ENCODE measurements around the gene WWOX. TPM values are rescaled to one million over a fixed set of nuclear protein-coding genes. Genes with fewer than 3 reads are reported as not detected.
A peak's percentile ranks its signal among the peaks of the same experiment; 100 is the strongest.

Gene WWOX
- total and polyA plus RNA-seq, 2 of the 13 experiments (the other 11 are each of a cell fraction or from before 2014, with no cell fraction given), result 9.1 to 37.4 TPM

DNA sequence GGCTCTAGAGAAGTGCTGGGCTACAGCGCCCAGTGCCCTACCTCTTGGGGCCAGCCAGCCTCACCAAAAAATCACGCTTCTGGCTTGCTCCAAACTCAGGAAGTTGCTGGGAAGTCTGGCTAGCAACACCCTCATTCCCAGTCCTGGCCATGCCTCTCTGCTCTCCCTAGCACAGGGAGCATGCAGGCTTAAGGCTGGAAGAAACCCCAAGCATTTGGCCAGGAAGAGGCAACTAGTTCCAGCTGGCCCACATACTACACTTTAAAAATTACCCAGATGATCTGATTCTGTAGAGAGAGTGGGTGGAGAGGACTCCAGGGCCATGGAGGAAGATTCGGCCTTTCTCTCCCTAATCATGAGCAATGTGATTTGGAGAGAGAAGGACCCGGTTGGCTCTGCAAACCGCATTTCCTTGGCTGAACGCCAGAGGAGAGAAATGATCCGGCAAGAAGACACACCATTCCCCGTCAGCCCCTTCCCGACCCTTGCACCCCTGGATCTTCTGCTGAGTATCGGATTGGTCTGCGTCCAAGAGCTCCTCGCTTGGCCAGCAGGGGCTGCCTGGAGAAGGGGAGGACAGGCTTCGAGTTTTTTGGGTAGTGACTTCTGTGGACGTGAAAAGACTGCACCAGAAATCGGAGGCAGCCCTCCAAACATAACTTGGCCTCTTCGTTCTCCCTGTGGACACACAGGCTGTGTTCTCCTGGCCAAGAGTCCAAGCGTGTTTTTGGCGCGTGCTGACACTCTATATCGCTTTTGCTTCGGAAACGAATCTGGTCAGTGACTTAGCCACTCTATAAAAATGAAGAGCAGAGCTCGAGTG is 406.3 kb downstream of the WWOX start (continued):
- TF ChIP-seq DPF2 (CRISPR knock-in tag; IDR thresholded peaks at IDR 0.05; ENCODE audit: borderline replicate concordance, low read depth) (peak; percentile 40; the same call in 1 of the 2 replicates), BCL6 (CRISPR knock-in tag; IDR thresholded peaks at IDR 0.05) (no peak), KLF11 (CRISPR knock-in tag; IDR thresholded peaks at IDR 0.05) (0 out of 2 replicates have a peak, but pooled peaks have one; percentile 67), SOX5 (CRISPR knock-in tag; IDR thresholded peaks at IDR 0.05; ENCODE audit: borderline replicate concordance) (no peak; the same call in 1 of the 2 replicates), SMAD1 (CRISPR knock-in tag; IDR thresholded peaks at IDR 0.05; ENCODE audit: borderline replicate concordance, low read depth) (no peak), ZFYVE20 (CRISPR knock-in tag; IDR thresholded peaks at IDR 0.05; ENCODE audit: borderline replicate concordance, low read depth) (no peak), ATF7-NPFF (CRISPR knock-in tag; IDR thresholded peaks at IDR 0.05; ENCODE audit: low read depth) (peak; percentile 59; the same call in 1 of the 2 replicates), PRMT3 (CRISPR knock-in tag; IDR thresholded peaks at IDR 0.05; ENCODE audit: borderline replicate concordance, low read depth) (no peak), ARNTL (CRISPR knock-in tag; IDR thresholded peaks at IDR 0.05) (no peak), REXO4 (CRISPR knock-in tag; IDR thresholded peaks at IDR 0.05; ENCODE audit: borderline replicate concordance) (no peak), SIX4 (CRISPR knock-in tag; IDR thresholded peaks at IDR 0.05) (no peak; the same call in 1 of the 2 replicates), FOXK2 (IDR thresholded peaks at IDR 0.05) (no peak), ZNF558 (CRISPR knock-in tag; IDR thresholded peaks at IDR 0.05; ENCODE audit: borderline replicate concordance) (peak; percentile 85; the same call in 1 of the 2 replicates), ZKSCAN8 (CRISPR knock-in tag; IDR thresholded peaks at IDR 0.05; ENCODE audit: borderline replicate concordance) (0 out of 2 replicates have a peak, but pooled peaks have one; percentile 43), ZSCAN29 (CRISPR knock-in tag; conservative IDR thresholded peaks at IDR 0.05) (peak; percentile 95), ZNF296 (CRISPR knock-in tag; conservative IDR thresholded peaks at IDR 0.05) (0 out of 2 replicates have a peak, but pooled peaks have one; percentile 17), ZNF414 (CRISPR knock-in tag; IDR thresholded peaks at IDR 0.05) (0 out of 2 replicates have a peak, but pooled peaks have one; percentile 23), GTF3A (CRISPR knock-in tag; conservative IDR thresholded peaks at IDR 0.05) (no peak), ZNF7 (CRISPR knock-in tag; IDR thresholded peaks at IDR 0.05) (no peak)
- TF ChIP-seq, protein P1, sequence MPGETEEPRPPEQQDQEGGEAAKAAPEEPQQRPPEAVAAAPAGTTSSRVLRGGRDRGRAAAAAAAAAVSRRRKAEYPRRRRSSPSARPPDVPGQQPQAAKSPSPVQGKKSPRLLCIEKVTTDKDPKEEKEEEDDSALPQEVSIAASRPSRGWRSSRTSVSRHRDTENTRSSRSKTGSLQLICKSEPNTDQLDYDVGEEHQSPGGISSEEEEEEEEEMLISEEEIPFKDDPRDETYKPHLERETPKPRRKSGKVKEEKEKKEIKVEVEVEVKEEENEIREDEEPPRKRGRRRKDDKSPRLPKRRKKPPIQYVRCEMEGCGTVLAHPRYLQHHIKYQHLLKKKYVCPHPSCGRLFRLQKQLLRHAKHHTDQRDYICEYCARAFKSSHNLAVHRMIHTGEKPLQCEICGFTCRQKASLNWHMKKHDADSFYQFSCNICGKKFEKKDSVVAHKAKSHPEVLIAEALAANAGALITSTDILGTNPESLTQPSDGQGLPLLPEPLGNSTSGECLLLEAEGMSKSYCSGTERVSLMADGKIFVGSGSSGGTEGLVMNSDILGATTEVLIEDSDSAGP (CRISPR knock-in tag; IDR thresholded peaks at IDR 0.05; ENCODE audit: borderline replicate concordance), result peak; percentile 76; the same call in 1 of the 2 replicates
- TF ChIP-seq, protein P2, sequence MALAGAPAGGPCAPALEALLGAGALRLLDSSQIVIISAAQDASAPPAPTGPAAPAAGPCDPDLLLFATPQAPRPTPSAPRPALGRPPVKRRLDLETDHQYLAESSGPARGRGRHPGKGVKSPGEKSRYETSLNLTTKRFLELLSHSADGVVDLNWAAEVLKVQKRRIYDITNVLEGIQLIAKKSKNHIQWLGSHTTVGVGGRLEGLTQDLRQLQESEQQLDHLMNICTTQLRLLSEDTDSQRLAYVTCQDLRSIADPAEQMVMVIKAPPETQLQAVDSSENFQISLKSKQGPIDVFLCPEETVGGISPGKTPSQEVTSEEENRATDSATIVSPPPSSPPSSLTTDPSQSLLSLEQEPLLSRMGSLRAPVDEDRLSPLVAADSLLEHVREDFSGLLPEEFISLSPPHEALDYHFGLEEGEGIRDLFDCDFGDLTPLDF (CRISPR knock-in tag; IDR thresholded peaks at IDR 0.05), result no peak
- TF ChIP-seq, protein P3, sequence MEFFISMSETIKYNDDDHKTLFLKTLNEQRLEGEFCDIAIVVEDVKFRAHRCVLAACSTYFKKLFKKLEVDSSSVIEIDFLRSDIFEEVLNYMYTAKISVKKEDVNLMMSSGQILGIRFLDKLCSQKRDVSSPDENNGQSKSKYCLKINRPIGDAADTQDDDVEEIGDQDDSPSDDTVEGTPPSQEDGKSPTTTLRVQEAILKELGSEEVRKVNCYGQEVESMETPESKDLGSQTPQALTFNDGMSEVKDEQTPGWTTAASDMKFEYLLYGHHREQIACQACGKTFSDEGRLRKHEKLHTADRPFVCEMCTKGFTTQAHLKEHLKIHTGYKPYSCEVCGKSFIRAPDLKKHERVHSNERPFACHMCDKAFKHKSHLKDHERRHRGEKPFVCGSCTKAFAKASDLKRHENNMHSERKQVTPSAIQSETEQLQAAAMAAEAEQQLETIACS (CRISPR knock-in tag; IDR thresholded peaks at IDR 0.05), result no peak
